H1 (cell line): ENCODE data around the gene PDZD2. TPM values are rescaled to one million over a fixed set of nuclear protein-coding genes. Genes with fewer than 3 reads are reported as not detected.

Experiments used
- CTCF ChIA-PET: fragments of 300-600 bp; sonication (Branson Sonifier 250); formaldehyde crosslinking; loops from one replicate; lab custom pipeline; 2021; ENCODE audit not compliant: partially characterized antibody; lab: Charles Lee
- POLR2A ChIA-PET: fragments of 300-600 bp; sonication (Branson Sonifier 250); formaldehyde crosslinking; loops from one replicate; lab custom pipeline; 2021; ENCODE audit warnings: inconsistent platforms; ENCODE audit not compliant: partially characterized antibody; lab: Charles Lee
- DNase-seq, 2 experiments: peaks; one replicate each; pipeline versions ENCODE4 v3.0.0 to v3.0.0-alpha.2; 2010 to 2022; ENCODE audit warnings: low spot score in 2 of 2, low read depth in 1 of 2, mixed read lengths in 1 of 2
- FAIRE-seq: peaks from 2 replicates; lab custom pipeline; 2011; peaks lifted over from hg19 to GRCh38; lab: Jason Lieb, UNC
- H2AFZ ChIP-seq: 2 replicates; pipeline ENCODE4 v1.8.1; 2012; ENCODE audit warnings: low read length, inconsistent platforms
- H2AK5ac ChIP-seq: 2 replicates; pipeline ENCODE4 v1.6.1; 2013; ENCODE audit warnings: low read depth, low read length
- H2BK120ac ChIP-seq: replicated peaks from 2 replicates; pipeline ENCODE3; 2013; ENCODE audit warnings: low read depth, low read length, inconsistent platforms
- H2BK12ac ChIP-seq: 2 replicates; pipeline ENCODE4 v1.6.1; 2013; ENCODE audit warnings: low read depth, low read length
- H2BK15ac ChIP-seq: 2 replicates; pipeline ENCODE4 v1.6.1; 2013; ENCODE audit warnings: low read length
- H2BK20ac ChIP-seq: 2 replicates; pipeline ENCODE4 v1.6.1; 2013; ENCODE audit warnings: low read length
- H2BK5ac ChIP-seq: 2 replicates; pipeline ENCODE4 v1.6.1; 2013; ENCODE audit warnings: low read depth, low read length
- H3K14ac ChIP-seq: 2 replicates; pipeline ENCODE4 v1.6.1; 2013; ENCODE audit warnings: inconsistent platforms; ENCODE audit not compliant: insufficient read length
- H3K18ac ChIP-seq: 2 replicates; pipeline ENCODE4 v1.6.1; 2013; ENCODE audit warnings: low read length; ENCODE audit errors: extremely low read depth
- H3K23ac ChIP-seq: 2 replicates; pipeline ENCODE4 v1.6.1; 2013; ENCODE audit warnings: inconsistent platforms; ENCODE audit not compliant: insufficient read length
- H3K23me2 ChIP-seq: 2 replicates; pipeline ENCODE4 v1.6.1; 2013; ENCODE audit warnings: low read depth, low read length
- H3K27ac ChIP-seq: 2 replicates; pipeline ENCODE4 v1.6.1; 2011; ENCODE audit warnings: low read depth, low read length, inconsistent platforms
- H3K27me3 ChIP-seq, 4 experiments: replicated peaks in 1 of 4; 1 replicate in 1 of 4; 2 replicates in 3 of 4; pipeline versions ENCODE4 v1.6.1 to v1.8.1; 2011 to 2013; ENCODE audit warnings: low read length in 3 of 4, mild to moderate bottlenecking in 3 of 4, inconsistent platforms in 2 of 4, mixed read lengths in 2 of 4, moderate library complexity in 1 of 4; ENCODE audit not compliant: control insufficient read depth in 3 of 4, insufficient read depth in 3 of 4; ENCODE audit errors: extremely low read depth in 1 of 4
- H3K36me3 ChIP-seq, 4 experiments: 2 replicates each; pipeline versions ENCODE4 v1.6.1 to v1.8.1; 2011 to 2013; ENCODE audit warnings: mild to moderate bottlenecking in 4 of 4, low read length in 3 of 4, moderate library complexity in 2 of 4, control low read depth in 1 of 4, inconsistent platforms in 1 of 4; ENCODE audit not compliant: insufficient read depth in 4 of 4, control insufficient read depth in 2 of 4
- H3K4ac ChIP-seq: replicated peaks from 2 replicates; pipeline ENCODE3; 2013; ENCODE audit warnings: low read length, low read depth, mixed read lengths, inconsistent platforms; ENCODE audit not compliant: insufficient read length
- H3K4me1 ChIP-seq, 4 experiments: replicated peaks in 1 of 4; 1 replicate in 1 of 4; 2 replicates in 3 of 4; pipeline versions ENCODE4 v1.6.1 to v1.8.1; 2011 to 2013; ENCODE audit warnings: low read length in 3 of 4, inconsistent platforms in 2 of 4, mixed read lengths in 1 of 4; ENCODE audit not compliant: insufficient read depth in 4 of 4, control insufficient read depth in 3 of 4
- H3K4me2 ChIP-seq, 2 experiments: 2 replicates each; pipeline versions ENCODE4 v1.6.1 to v1.8.1; 2011 to 2013; ENCODE audit warnings: low read depth in 2 of 2, low read length in 2 of 2, control low read depth in 1 of 2, inconsistent platforms in 1 of 2, mild to moderate bottlenecking in 1 of 2; ENCODE audit not compliant: insufficient read depth in 1 of 2
- H3K4me3 ChIP-seq, 4 experiments: fragments of 200-600, 300-600 bp in 1 of 4; sonication (generic), shearing (Covaris generic), sonication (Bioruptor Twin) in 1 of 4; 2 replicates each; pipeline versions ENCODE4 v1.5.1 to v1.8.1; 2011 to 2016; ENCODE audit warnings: low read length in 4 of 4, low read depth in 3 of 4, control low read depth in 2 of 4, inconsistent platforms in 2 of 4, mild to moderate bottlenecking in 2 of 4, mixed read lengths in 1 of 4, moderate library complexity in 1 of 4; ENCODE audit not compliant: insufficient read depth in 2 of 4; ENCODE audit errors: extremely low read depth in 1 of 4
- H3K56ac ChIP-seq: replicated peaks from 2 replicates; pipeline ENCODE3; 2013; ENCODE audit warnings: low read depth, mild to moderate bottlenecking, mixed read lengths, low read length, inconsistent platforms; ENCODE audit not compliant: insufficient read length
- H3K79me1 ChIP-seq: 2 replicates; pipeline ENCODE4 v1.6.1; 2013; ENCODE audit warnings: low read depth, low read length, control low read depth
- H3K79me2 ChIP-seq, 2 experiments: 2 replicates each; pipeline versions ENCODE4 v1.6.1 to v1.8.1; 2012 to 2013; ENCODE audit warnings: low read length in 2 of 2, mild to moderate bottlenecking in 2 of 2, inconsistent platforms in 1 of 2; ENCODE audit not compliant: insufficient read depth in 2 of 2, control insufficient read depth in 1 of 2
- H3K9ac ChIP-seq, 4 experiments: replicated peaks in 1 of 4; 1 replicate in 1 of 4; 2 replicates in 3 of 4; pipeline versions ENCODE4 v1.6.1 to v1.8.1; 2011 to 2013; ENCODE audit warnings: low read depth in 3 of 4, low read length in 3 of 4, control low read depth in 2 of 4, mild to moderate bottlenecking in 2 of 4, moderate library complexity in 2 of 4, inconsistent platforms in 1 of 4; ENCODE audit errors: extremely low read depth in 1 of 4
- H3K9me3 ChIP-seq, 2 experiments: 2 replicates each; pipeline versions ENCODE4 v1.6.1 to v1.8.1; 2012 to 2013; ENCODE audit warnings: mild to moderate bottlenecking in 2 of 2, moderate library complexity in 2 of 2, control low read depth in 1 of 2, inconsistent platforms in 1 of 2, low read depth in 1 of 2, low read length in 1 of 2, mixed read lengths in 1 of 2; ENCODE audit not compliant: insufficient read depth in 2 of 2
- H4K20me1 ChIP-seq, 2 experiments: replicated peaks in 1 of 2; 2 replicates each; pipeline versions ENCODE3 to v1.8.1; 2011 to 2013; ENCODE audit warnings: inconsistent platforms in 2 of 2, low read length in 2 of 2, mild to moderate bottlenecking in 1 of 2; ENCODE audit not compliant: insufficient read depth in 2 of 2, control insufficient read depth in 1 of 2
- H4K5ac ChIP-seq: 2 replicates; pipeline ENCODE4 v1.6.1; 2013; ENCODE audit warnings: low read length, low read depth, mixed read lengths, inconsistent platforms; ENCODE audit not compliant: insufficient read length
- H4K8ac ChIP-seq: 2 replicates; pipeline ENCODE4 v1.8.0; 2013; ENCODE audit warnings: mild to moderate bottlenecking, moderate library complexity, low read length, inconsistent platforms; ENCODE audit not compliant: insufficient read depth; ENCODE audit errors: extremely low read depth
- H4K91ac ChIP-seq: replicated peaks from 2 replicates; pipeline ENCODE3; 2013; ENCODE audit warnings: low read length, mixed read lengths, inconsistent platforms; ENCODE audit not compliant: insufficient read length
- ATF2 ChIP-seq: IDR thresholded peaks from 2 replicates; pipeline ENCODE4 v1.6.1; 2012; ENCODE audit warnings: low read length, inconsistent platforms
- BCL11A ChIP-seq, 2 experiments: IDR thresholded peaks; one replicate each; pipeline ENCODE4 v1.6.1; 2011; ENCODE audit warnings: low read depth in 2 of 2, low read length in 2 of 2, mild to moderate bottlenecking in 2 of 2
- CHD1 ChIP-seq: IDR thresholded peaks from 2 replicates; pipeline ENCODE4 v1.6.1; 2012; ENCODE audit warnings: low read depth, low read length, improper control_type of control experiment
- CTBP2 ChIP-seq: IDR thresholded peaks from 2 replicates; pipeline ENCODE4 v1.7.0; 2011; ENCODE audit warnings: borderline replicate concordance, mild to moderate bottlenecking, moderate library complexity, mixed read lengths, low read length; ENCODE audit not compliant: insufficient read depth, insufficient read length
- GABPA ChIP-seq: IDR thresholded peaks from 2 replicates; pipeline ENCODE4 v1.6.1; 2011; ENCODE audit warnings: mild to moderate bottlenecking, low read length, moderate library complexity, borderline replicate concordance; ENCODE audit not compliant: insufficient read depth
- JUN ChIP-seq: IDR thresholded peaks from 2 replicates; pipeline ENCODE4 v1.6.1; 2011; ENCODE audit warnings: low read depth, mild to moderate bottlenecking, improper control_type of control experiment, low read length
- PHF8 ChIP-seq: fragments of 200-600 bp; sonication (generic); conservative IDR thresholded peaks from 2 replicates; pipeline ENCODE4 v1.7.1; 2012; ENCODE audit warnings: low read depth, mild to moderate bottlenecking, inconsistent platforms, low read length, moderate library complexity
- POLR2AphosphoS5 ChIP-seq: IDR thresholded peaks from 2 replicates; pipeline ENCODE4 v1.6.1; 2011; ENCODE audit warnings: low read depth, low read length
- SIX5 ChIP-seq: IDR thresholded peaks from 2 replicates; pipeline ENCODE4 v1.6.1; 2011; ENCODE audit warnings: mild to moderate bottlenecking, low read depth, low read length
- SP1 ChIP-seq: IDR thresholded peaks from 2 replicates; pipeline ENCODE4 v1.6.1; 2011; ENCODE audit warnings: low read depth, low read length
- SP4 ChIP-seq: IDR thresholded peaks from 2 replicates; pipeline ENCODE4 v1.6.1; 2012; ENCODE audit warnings: low read length, inconsistent platforms
- SRF ChIP-seq: IDR thresholded peaks from 2 replicates; pipeline ENCODE4 v1.6.1; 2011; ENCODE audit warnings: mild to moderate bottlenecking, low read depth, low read length, moderate library complexity
- SUZ12 ChIP-seq: fragments of 200-600 bp; sonication (generic); IDR thresholded peaks from 2 replicates; pipeline ENCODE4 v1.6.1; 2012; ENCODE audit warnings: mild to moderate bottlenecking, inconsistent platforms, low read length, moderate library complexity, mixed read lengths
- WGBS, 2 experiments: shearing (Covaris generic) in 1 of 2; methylation state at CpG; one replicate each; pipeline versions ENCODE4 v1.1.6 to v1.1.7; 2013 to 2015; ENCODE audit warnings: low lambda C conversion rate in 2 of 2, mixed read lengths in 2 of 2, inconsistent platforms in 1 of 2, low coverage in 1 of 2, missing lambda C conversion rate in 1 of 2; ENCODE audit not compliant: insufficient replicate concordance in 2 of 2, insufficient coverage in 1 of 2, insufficient read length in 1 of 2; ENCODE audit errors: extremely low coverage in 1 of 2, missing lambda C conversion rate in 1 of 2; 5-methylcytosine and 5-hydroxymethylcytosine counted together
- polyA plus RNA-seq, 7 experiments: library from polyadenylated mRNA; depleted of rRNA in 3 of 7; stranded (reverse) in 5 of 7; unstranded in 2 of 7; fragments of >200 nt in 5 of 7; fragments of 200-250 nt in 2 of 7; gene quantifications; 1 replicate in 5 of 7; 2 replicates in 1 of 7; 4 replicates in 1 of 7; pipeline versions ENCODE4 v1.2.1 to v1.2.3, GENCODE V29; 2011 to 2013; ENCODE audit warnings: missing spikeins in 2 of 7, mixed read lengths in 2 of 7
- total RNA-seq: library from RNA; stranded (reverse); fragmentation: NEBNext Ultra II Directional; extraction: Animal tissue kit (Norgen Biotek cat#: 25700); gene quantifications from 2 replicates; pipeline ENCODE4 v1.2.1, GENCODE V29; 2021

PDZD2 gene
- total and polyA plus RNA-seq, 2 of the 8 experiments (the other 6 are each of a cell fraction or from before 2014, with no cell fraction given), result 1.2 to 6.8 TPM

DNA sequence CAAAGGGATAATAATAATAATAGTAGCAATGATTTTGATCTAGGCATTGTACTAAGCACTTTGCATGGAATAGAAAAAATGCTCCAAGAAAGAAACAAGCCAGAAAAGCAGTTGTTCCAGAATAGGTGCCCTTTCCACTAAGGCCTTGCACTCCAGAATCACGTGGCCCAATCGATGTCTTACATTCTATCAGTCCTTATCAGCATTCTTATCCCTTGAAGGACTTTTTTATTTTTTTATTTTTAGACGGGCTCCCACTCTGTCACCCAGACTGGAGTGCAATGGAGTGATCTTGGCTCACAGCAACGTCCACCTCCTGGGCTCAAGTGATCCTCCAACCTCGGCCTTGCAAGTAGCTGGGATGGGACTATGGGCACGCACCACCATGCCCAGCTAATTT, 36.5 kb downstream of the PDZD2 start:
- H3K27me3 ChIP-seq, result no peaks in the 10 kb centered on the region
- H4K5ac ChIP-seq, result no peak overlapping the region
- H4K8ac ChIP-seq, result no peak overlapping the region
- 0 out of 2 replicates have a peak, but pooled peaks cover 5% of the 10 kb centered on the region for H3K23me2 ChIP-seq
- no peak overlapping the region for H2BK5ac ChIP-seq
- CTCF ChIA-PET, result interaction anchor here (0.9 to 1.5 kb wide), 7 partner anchors 8 to 401 kb away, joined by 3 to 4 read pairs (median 3); no protein-coding TSS in a partner anchor
- H3K56ac ChIP-seq, result no peak overlapping the region
- H2BK15ac ChIP-seq, result no peak overlapping the region
- no peaks in the 10 kb centered on the region for H4K20me1 ChIP-seq
- H2BK12ac ChIP-seq, result no peak overlapping the region
- FAIRE-seq, result no peak
- no peak for DNase-seq
- no peaks in the 10 kb centered on the region for H3K79me2 ChIP-seq
- no peak overlapping the region for H2BK120ac ChIP-seq
- H2BK20ac ChIP-seq, result no peak overlapping the region
- no peak overlapping the region for H3K4me2 ChIP-seq
- no peak overlapping the region for H3K18ac ChIP-seq
- H3K4ac ChIP-seq, result no peak overlapping the region
- H3K9me3 ChIP-seq, result no peaks in the 10 kb centered on the region
- no peaks in the 10 kb centered on the region; the same call in 1 of the 2 replicates for H3K79me1 ChIP-seq
- H2AFZ ChIP-seq, result no peak overlapping the region
- H4K91ac ChIP-seq, result no peak overlapping the region
- H2AK5ac ChIP-seq, result no peak overlapping the region
- no peak overlapping the region for H3K27ac ChIP-seq
- no peaks in the 10 kb centered on the region for H3K36me3 ChIP-seq
- H3K14ac ChIP-seq, result no peak overlapping the region
- no peak overlapping the region for H3K23ac ChIP-seq
- H3K4me1 ChIP-seq, result peaks cover 0 to 8% (median 2%) of the 10 kb centered on the region in 4 experiments; a peak in 5 of 7 replicates
- POLR2A ChIA-PET, result interaction anchor here (0.8 kb wide), 1 partner anchor 10 kb away, joined by 3 read pairs; no protein-coding TSS in a partner anchor
- H3K9ac ChIP-seq, result no peak overlapping the region
- H3K4me3 ChIP-seq, result no peak overlapping the region
- 90% methylated on average over 6 of the region's 6 CpGs; no CpG with 5 or more reads in 1 of the 2 experiments for WGBS, 2 experiments
- TF ChIP-seq JUN (no peak), SRF (no peak), CHD1 (no peak), SUZ12 (no peak), SP4 (no peak), ATF2 (no peak), POLR2AphosphoS5 (no peak), BCL11A (IDR thresholded peaks at IDR 0.05; ENCODE audit: low read depth in 2 of 2, low read length in 2 of 2) (no peak), CTBP2 (no peak), PHF8 (no peak), GABPA (no peak), SIX5 (no peak), SP1 (no peak)
